ENCODE data around the gene CENPE.

GRCh38 chr4:103104886-103105285 lies 93.3 kb downstream of the CENPE start:
- TF ChIP-seq CTCF (IDR thresholded peaks at IDR 0.05) = no peak
- no peak for TF ChIP-seq POLR2AphosphoS5 (IDR thresholded peaks at IDR 0.05)

Data from prostate gland (tissue), 2 donors.